ENCODE results near the gene ARPC4.
"Not testable (repeated sequence)": the region's sequence is repeated elsewhere in the genome, so short reads cannot be mapped to it uniquely, and the experiment has no call there.

Gene ARPC4

DNA sequence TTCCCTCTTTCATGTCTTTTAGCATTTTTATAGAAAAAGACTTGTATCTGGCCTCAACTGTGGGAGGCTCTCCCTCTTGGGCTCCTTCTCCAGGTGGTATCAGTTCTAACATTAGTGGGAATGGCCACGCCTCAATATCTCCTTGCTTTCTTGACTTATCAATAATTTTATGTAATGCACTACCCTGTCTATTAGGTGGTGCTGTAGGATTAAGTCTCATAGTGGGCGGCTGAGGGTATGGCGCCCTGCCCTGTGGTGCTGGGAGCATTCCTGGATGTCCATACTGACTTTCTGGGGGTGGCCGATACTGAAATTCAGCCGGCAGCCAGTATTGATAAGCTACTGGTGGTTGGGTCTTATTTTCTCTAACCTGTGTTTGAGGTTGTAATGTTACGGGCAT lies 59.6 kb downstream of the ARPC4 start:
- DNase-seq (ENCODE audit: low read depth in 1 of 2, low spot score in 1 of 2) = no peak
- Histone ChIP-seq H3K4me3 (replicated peaks; ENCODE audit: insufficient read depth, low read length) (no peak overlapping the region), H3K27ac (replicated peaks) (no peak overlapping the region), H3K27me3 (ENCODE audit: insufficient read depth, poor library complexity, severe bottlenecking) (no peaks in the 10 kb centered on the region)
- TF ChIP-seq SPI1 (IDR thresholded peaks at IDR 0.05; ENCODE audit: borderline replicate concordance, low read depth) (no peak), POLR2AphosphoS5 (IDR thresholded peaks at IDR 0.05; ENCODE audit: low read depth) (no peak), GABPA (IDR thresholded peaks at IDR 0.05; ENCODE audit: low read depth) (no peak)
- TF ChIP-seq, protein P1, sequence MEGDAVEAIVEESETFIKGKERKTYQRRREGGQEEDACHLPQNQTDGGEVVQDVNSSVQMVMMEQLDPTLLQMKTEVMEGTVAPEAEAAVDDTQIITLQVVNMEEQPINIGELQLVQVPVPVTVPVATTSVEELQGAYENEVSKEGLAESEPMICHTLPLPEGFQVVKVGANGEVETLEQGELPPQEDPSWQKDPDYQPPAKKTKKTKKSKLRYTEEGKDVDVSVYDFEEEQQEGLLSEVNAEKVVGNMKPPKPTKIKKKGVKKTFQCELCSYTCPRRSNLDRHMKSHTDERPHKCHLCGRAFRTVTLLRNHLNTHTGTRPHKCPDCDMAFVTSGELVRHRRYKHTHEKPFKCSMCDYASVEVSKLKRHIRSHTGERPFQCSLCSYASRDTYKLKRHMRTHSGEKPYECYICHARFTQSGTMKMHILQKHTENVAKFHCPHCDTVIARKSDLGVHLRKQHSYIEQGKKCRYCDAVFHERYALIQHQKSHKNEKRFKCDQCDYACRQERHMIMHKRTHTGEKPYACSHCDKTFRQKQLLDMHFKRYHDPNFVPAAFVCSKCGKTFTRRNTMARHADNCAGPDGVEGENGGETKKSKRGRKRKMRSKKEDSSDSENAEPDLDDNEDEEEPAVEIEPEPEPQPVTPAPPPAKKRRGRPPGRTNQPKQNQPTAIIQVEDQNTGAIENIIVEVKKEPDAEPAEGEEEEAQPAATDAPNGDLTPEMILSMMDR (IDR thresholded peaks at IDR 0.05; ENCODE audit: insufficient read depth, low read length) = no peak
- TF ChIP-seq, protein P2, sequence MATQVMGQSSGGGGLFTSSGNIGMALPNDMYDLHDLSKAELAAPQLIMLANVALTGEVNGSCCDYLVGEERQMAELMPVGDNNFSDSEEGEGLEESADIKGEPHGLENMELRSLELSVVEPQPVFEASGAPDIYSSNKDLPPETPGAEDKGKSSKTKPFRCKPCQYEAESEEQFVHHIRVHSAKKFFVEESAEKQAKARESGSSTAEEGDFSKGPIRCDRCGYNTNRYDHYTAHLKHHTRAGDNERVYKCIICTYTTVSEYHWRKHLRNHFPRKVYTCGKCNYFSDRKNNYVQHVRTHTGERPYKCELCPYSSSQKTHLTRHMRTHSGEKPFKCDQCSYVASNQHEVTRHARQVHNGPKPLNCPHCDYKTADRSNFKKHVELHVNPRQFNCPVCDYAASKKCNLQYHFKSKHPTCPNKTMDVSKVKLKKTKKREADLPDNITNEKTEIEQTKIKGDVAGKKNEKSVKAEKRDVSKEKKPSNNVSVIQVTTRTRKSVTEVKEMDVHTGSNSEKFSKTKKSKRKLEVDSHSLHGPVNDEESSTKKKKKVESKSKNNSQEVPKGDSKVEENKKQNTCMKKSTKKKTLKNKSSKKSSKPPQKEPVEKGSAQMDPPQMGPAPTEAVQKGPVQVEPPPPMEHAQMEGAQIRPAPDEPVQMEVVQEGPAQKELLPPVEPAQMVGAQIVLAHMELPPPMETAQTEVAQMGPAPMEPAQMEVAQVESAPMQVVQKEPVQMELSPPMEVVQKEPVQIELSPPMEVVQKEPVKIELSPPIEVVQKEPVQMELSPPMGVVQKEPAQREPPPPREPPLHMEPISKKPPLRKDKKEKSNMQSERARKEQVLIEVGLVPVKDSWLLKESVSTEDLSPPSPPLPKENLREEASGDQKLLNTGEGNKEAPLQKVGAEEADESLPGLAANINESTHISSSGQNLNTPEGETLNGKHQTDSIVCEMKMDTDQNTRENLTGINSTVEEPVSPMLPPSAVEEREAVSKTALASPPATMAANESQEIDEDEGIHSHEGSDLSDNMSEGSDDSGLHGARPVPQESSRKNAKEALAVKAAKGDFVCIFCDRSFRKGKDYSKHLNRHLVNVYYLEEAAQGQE (IDR thresholded peaks at IDR 0.05; ENCODE audit: insufficient replicate concordance, low read depth) = no peak

DNA sequence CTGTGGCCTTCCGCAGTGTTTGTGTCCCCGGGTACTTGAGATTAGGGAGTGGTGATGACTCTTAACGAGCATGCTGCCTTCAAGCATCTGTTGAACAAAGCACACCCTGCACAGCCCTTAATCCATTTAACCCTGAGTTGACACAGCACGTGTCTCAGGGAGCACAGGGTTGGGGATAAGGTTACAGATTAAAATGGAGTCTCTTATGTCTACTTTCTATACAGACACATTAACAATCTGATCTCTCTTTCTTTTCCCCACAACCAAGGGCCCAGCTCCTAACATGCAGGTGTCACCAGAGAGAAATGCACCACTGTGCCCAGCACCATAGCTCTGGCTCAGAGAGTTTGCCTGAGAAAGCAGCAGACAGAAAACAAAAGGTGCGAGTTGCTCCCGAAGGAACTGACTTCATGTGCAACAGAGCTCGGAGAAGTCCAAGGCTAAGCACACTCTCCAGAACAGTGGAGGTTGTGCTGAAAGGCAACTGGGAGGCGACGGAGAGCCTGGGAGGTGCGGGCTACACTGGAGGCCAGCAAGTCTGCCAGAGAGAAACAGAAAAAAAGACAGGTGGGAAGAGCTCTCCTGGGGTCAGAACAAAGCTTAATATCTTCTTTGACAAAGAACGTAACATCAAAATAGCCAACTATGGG lies 61.5 kb downstream of the ARPC4 start:
- DNase-seq (ENCODE audit: low read depth in 1 of 2, low spot score in 1 of 2); H3K27me3 ChIP-seq (ENCODE audit: insufficient read depth, poor library complexity, severe bottlenecking); H3K27ac ChIP-seq (replicated peaks); H3K4me3 ChIP-seq (replicated peaks; ENCODE audit: insufficient read depth, low read length): not testable (repeated sequence)

DNA sequence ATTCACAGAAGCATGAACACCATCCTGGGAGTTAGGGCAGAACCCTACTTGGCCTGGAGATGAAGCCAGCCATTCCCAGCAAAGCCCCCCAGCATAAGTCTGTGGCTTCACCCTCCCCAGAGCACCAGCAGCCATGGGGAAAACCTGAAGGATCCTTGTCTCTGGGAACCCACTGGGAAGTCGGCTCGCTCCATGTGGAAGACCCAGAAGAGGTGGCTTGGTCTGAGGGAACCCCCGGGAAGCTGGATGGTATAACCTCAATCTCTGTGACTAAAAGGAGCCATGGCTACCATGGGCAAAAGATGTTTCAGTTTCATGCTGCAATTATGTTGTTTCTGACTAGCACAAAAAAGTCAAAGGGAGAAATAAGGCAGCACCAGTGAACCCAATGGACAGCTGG lies 62.7 kb downstream of the ARPC4 start:
- TF ChIP-seq, protein P1 (IDR thresholded peaks at IDR 0.05; ENCODE audit: insufficient read depth, low read length) = no peak
- TF ChIP-seq POLR2AphosphoS5 (IDR thresholded peaks at IDR 0.05; ENCODE audit: low read depth) = no peak
- no peak for TF ChIP-seq SPI1 (IDR thresholded peaks at IDR 0.05; ENCODE audit: borderline replicate concordance, low read depth)
- TF ChIP-seq, protein P2 (IDR thresholded peaks at IDR 0.05; ENCODE audit: insufficient replicate concordance, low read depth) = no peak
- no peak for TF ChIP-seq GABPA (IDR thresholded peaks at IDR 0.05; ENCODE audit: low read depth)
- Histone ChIP-seq H3K4me3 (replicated peaks; ENCODE audit: insufficient read depth, low read length) (no peak overlapping the region), H3K27me3 (ENCODE audit: insufficient read depth, poor library complexity, severe bottlenecking) (no peaks in the 10 kb centered on the region), H3K27ac (replicated peaks) (no peak overlapping the region)
- no peak for DNase-seq (ENCODE audit: low read depth in 1 of 2, low spot score in 1 of 2)

All from HL-60 (cell line).